Measurements from ENCODE around the gene FAM53A.
"Not testable (repeated sequence)": the region's sequence is repeated elsewhere in the genome, so short reads cannot be mapped to it uniquely, and the experiment has no call there.

Gene FAM53A

DNA sequence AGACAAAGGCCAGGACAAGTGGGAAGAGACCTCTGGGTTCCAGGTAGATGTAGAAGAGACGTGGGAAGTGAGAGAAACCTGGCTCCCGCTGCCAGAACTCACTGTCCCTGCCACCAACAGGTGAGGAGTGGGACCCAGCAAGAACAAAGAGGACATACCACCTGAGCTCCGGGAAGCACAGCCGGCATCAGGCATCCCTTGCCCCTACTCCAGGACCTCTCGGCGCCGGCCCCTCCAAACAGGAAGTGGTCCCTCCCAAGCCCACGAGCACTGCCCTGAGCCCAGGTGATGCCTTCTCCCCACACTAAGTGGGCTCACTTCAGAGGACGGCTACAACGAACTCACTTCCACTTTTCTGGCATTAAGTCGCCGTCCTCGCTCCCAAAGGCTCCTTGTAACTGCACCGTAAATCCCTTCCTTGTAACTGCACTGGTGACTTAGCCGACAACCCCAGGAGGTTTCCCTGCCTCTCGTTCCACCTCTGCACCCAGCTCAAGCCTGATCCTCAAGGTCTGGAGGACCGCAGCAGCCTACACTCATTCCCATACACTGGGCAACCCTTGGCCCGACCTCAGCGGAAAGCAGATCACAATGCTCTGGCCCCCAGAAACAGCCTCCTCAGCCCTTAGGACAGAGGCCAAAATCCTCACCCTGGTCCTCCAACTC is 8.8 kb downstream of the FAM53A start:
- in situ Hi-C loops (cut with MboI; ENCODE audit: low pct_unique_long_range_greater_than_20kb, low sequenced_read_pairs, unreplicated experiment), result no loop called here
- no peak for DNase-seq (ENCODE audit: low spot score)
- TF ChIP-seq, protein P1, sequence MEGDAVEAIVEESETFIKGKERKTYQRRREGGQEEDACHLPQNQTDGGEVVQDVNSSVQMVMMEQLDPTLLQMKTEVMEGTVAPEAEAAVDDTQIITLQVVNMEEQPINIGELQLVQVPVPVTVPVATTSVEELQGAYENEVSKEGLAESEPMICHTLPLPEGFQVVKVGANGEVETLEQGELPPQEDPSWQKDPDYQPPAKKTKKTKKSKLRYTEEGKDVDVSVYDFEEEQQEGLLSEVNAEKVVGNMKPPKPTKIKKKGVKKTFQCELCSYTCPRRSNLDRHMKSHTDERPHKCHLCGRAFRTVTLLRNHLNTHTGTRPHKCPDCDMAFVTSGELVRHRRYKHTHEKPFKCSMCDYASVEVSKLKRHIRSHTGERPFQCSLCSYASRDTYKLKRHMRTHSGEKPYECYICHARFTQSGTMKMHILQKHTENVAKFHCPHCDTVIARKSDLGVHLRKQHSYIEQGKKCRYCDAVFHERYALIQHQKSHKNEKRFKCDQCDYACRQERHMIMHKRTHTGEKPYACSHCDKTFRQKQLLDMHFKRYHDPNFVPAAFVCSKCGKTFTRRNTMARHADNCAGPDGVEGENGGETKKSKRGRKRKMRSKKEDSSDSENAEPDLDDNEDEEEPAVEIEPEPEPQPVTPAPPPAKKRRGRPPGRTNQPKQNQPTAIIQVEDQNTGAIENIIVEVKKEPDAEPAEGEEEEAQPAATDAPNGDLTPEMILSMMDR (IDR thresholded peaks at IDR 0.05; ENCODE audit: extremely low read depth, insufficient read depth, missing control alignments), result no peak

DNA sequence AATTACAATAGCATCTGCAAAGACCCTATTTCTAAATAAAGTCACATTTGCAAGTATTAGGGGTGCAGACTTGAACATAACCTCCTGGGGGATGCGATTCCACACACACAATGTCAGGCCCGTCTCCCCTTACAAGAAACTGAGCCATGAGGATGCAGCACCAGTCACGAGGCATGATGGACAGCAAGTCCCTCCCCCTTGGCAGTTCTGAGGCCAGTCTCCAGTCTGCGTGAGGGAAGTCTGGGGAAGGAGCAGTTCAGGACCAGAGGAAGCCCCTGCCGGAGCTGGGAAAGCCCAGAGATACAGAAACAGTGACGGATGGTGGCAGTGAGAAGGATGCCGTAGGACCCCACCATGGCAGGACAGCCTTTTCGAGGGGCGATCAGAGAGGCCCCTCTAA is 9.4 kb downstream of the FAM53A start:
- TF ChIP-seq, protein P1 (IDR thresholded peaks at IDR 0.05; ENCODE audit: extremely low read depth, insufficient read depth, missing control alignments), result no peak
- DNase-seq (ENCODE audit: low spot score), result no peak
- in situ Hi-C loops (cut with MboI; ENCODE audit: low pct_unique_long_range_greater_than_20kb, low sequenced_read_pairs, unreplicated experiment), result no loop called here

DNA sequence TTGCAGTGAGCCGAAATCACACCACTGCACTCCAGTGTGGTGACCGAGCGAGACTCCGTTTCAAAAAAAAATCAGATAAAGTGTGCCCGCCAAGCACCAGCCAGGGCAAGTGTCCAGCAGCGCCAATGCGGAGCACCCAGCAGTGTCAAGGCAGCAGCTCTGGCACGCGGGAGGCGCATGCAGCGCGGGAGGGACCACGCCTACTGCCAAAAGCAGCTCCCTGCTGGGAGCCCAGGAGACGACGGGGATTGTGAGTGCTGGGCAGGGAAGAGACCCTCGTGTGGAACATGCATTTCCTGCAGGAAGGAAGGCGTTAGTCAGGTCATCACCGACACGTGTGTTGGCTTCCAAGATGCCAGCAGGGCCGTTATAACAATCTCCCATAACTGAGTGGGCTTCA is 10.4 kb downstream of the FAM53A start:
- TF ChIP-seq, protein P1 (IDR thresholded peaks at IDR 0.05; ENCODE audit: extremely low read depth, insufficient read depth, missing control alignments), result no peak
- in situ Hi-C loops (cut with MboI; ENCODE audit: low pct_unique_long_range_greater_than_20kb, low sequenced_read_pairs, unreplicated experiment), result no loop called here

DNA sequence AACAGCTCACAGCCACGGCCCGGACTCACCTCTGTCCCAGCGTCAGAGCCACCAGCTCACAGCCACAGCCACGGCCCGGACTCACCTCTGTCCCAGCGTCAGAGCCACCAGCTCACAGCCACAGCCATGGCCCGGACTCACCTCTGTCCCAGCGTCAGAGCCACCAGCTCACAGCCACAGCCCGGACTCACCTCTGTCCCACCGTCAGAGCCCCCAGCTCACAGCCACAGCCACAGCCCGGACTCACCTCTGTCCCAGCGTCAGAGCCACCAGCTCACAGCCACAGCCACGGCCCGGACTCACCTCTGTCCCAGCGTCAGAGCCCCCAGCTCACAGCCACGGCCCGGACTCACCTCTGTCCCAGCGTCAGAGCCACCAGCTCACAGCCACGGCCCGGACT is 13.1 kb downstream of the FAM53A start:
- DNase-seq (ENCODE audit: low spot score); in situ Hi-C loops (cut with MboI; ENCODE audit: low pct_unique_long_range_greater_than_20kb, low sequenced_read_pairs, unreplicated experiment): not testable (repeated sequence)

More for the DNA sequence above, 10.4 kb downstream of the FAM53A start:
- DNase-seq (ENCODE audit: low spot score), result no peak

DNA sequence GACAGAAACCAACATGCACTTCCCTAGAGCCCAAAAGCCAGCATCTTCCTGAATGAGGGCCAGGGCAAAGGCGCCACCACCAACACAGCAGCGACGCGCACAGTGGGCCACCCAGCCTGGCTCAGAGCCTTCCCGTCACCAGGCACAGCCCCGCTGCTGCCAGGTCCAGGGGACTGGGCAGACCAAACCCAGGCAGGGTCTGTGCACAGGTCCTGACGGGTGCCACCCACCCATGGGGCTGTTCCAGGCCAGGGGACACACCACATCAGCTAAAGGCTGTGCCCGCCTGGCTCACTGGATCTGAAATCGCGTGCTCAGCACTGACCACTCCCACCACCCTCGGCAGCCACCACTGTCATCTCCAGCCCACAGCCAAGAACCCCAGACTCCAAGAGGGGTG is 13.8 kb downstream of the FAM53A start:
- in situ Hi-C loops (cut with MboI; ENCODE audit: low pct_unique_long_range_greater_than_20kb, low sequenced_read_pairs, unreplicated experiment), result no loop called here
- TF ChIP-seq, protein P1 (IDR thresholded peaks at IDR 0.05; ENCODE audit: extremely low read depth, insufficient read depth, missing control alignments), result no peak
- no peak for DNase-seq (ENCODE audit: low spot score)

DNA sequence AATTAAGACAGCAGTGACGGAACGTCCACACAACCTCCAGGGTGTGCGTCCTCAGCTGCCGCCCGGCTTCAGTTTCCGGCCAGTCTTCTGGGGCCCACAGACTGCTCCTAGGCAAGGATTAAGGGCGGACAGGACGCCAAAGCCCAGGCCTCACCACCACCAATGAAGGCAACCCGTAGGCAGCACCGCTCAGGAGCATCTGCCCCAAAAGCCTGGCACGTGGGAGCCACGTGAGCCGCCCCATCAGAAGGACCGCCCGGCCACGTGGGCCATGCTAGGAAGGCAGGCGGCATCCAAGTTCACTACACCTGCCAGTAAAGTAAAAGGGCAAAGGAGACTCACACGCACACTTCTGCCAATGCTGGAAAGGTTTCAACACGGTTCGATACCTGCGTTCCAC is 14.3 kb downstream of the FAM53A start:
- no peak for DNase-seq (ENCODE audit: low spot score)
- TF ChIP-seq, protein P1 (IDR thresholded peaks at IDR 0.05; ENCODE audit: extremely low read depth, insufficient read depth, missing control alignments), result no peak

DNA sequence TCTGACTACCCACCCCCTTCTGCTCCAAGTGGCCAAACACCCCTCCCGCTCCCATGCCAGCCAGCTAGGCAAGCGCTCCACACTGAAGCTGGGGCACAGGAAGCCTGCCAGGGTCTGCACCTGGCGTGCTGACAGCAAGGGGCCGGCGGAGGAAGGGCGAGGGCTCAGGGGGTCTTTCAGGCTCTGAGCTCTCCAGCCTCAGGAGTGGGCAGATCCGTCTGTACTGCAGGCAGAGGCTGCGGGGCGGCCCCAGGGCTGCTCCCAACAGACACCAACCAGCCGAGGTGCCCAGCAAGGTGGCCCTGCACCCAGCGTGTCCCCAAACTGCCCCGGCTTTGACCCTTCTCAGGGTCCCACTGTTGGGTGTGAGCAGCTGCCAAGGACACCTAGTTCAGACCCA is 14.8 kb downstream of the FAM53A start:
- TF ChIP-seq, protein P1 (IDR thresholded peaks at IDR 0.05; ENCODE audit: extremely low read depth, insufficient read depth, missing control alignments), result no peak
- in situ Hi-C loops (cut with MboI; ENCODE audit: low pct_unique_long_range_greater_than_20kb, low sequenced_read_pairs, unreplicated experiment), result no loop called here
- DNase-seq (ENCODE audit: low spot score), result no peak

More for the DNA sequence above, 14.3 kb downstream of the FAM53A start:
- in situ Hi-C loops (cut with MboI; ENCODE audit: low pct_unique_long_range_greater_than_20kb, low sequenced_read_pairs, unreplicated experiment), result no loop called here

All from GM13977 (cell line).